Stimulated activated CD4-positive, alpha-beta T cell treated with anti-CD3 and anti-CD28 coated beads, Interleukin-1b, Interleukin-23, amount 100 ng/mL, for 1 hour (primary cell): ENCODE data around the gene SLC35B3.
"Not testable (repeated sequence)": the region's sequence is repeated elsewhere in the genome, so short reads cannot be mapped to it uniquely, and the experiment has no call there.

Experiments
- DNase-seq, 2 donors: peaks; one replicate each; pipeline ENCODE4 v3.0.0-alpha.2; 2020; ENCODE audit warnings: low read depth in 2 of 2

The SLC35B3 gene

DNA sequence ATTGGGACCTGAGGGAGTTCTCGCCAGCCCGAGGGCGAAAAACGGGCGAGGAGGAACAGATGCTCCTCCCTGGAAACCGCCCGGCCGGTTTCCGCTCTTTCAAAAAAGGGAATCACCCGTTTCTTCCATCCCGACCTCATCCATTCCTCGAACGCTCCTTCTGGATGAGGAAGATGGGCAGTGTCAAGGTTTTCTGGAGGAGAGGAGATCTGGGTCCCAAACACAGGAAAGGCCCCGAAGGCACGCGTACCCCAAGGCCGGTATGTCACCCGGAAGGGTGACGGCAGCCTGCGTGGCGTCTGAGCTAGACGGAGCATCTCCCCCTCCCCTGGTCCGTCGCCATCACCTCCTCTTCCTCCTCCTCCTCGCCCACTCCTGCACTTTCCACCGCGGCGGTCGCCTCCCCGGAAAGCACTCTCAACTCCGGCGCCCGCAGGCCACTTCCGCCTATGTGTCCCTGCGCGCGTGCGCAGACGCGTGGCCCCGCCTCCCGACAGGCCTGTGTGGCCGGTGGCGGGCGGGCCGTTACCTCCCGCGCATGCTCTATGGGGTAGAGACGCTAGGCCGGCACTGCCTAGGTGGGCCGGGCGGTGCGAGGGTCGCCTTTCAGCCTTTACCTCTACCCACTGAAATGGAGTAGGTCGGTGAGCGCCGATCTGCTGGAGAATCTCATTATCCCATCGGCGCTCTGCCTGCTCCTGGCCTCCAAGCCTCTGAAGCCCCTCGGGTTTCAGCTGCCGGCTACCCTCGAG is at the start of gene SLC35B3:
TSS of gene SLC35B3 (minus strand) at position 453 of the 752 bp plus-strand sequence.
- DNase-seq = peak; percentile 95 to 97

DNA sequence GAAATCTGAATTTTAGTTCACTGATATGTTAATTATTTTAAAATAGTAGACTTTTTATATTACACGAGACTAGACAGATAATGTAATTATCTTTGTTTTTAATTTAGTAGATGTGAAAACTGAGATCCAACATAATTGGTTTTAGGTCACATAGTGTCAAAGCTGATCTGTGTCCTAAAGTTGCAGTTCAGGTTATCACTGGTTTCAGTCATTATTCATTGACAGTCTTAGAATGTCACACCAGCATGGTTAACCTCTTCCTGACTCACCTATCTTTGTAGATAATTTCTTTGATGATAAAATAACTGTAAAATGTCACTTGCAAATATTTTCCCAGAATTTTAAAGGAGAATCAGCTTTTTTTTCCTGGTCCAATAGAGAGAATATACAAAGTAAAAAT is 48.3 kb upstream of the SLC35B3 start:
- no peak for DNase-seq

DNA sequence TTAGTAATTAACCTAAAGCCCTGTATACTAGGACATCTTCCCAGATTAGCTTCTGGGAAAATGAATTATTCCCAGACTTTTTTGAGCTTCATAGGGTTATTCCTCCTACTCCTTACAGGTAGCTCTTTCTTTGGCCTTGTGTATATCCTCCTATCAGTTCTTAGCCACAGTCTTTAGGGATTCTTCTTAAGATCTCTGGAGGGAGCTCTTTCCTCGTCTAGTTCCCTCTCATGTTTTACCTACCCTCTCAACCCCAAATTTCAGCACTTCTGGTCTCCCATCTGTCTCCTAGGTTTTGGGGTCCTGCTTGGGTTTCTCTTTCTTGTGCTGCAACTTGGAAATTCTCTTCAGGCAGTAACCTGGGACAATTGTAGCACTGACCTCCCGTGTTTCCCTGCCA is 46.4 kb upstream of the SLC35B3 start:
- no peak for DNase-seq

DNA sequence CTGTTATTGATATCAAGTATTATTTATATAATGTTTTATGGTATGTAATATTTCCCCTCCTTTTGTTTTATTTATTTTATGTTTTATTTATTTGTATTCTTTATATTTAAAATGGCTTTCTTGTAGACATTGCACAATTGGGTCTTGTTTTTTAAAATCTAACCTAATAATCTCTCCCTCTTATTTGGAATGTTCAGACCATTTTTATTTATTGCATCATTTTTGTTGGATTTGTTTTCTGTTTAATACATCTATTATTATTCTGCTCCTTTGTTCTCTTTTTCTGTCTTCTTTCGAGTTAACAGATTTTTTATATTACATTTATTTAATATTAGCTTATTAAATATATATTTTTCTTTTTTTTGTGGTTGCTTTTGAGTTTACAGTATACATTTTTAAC is 43.1 kb upstream of the SLC35B3 start:
- no peak for DNase-seq

DNA sequence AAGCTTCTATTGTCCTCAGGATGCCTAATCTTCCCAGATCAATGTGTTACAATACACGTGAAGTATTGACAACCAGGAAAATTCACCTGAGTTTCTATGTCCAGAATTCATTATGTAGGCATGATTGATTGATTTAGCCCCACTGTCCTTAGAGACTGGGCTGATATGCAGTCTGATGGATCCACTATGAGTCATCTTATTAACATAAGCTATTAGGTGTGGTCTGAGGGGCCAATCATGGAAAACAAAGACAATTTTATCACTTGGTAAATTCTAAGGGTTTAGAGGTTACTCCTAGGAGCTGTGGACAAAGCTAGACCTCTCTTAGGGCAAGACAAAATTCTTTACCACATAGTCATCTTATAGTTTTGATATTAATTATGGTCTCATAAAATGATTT is 41.3 kb upstream of the SLC35B3 start:
- DNase-seq = no peak

DNA sequence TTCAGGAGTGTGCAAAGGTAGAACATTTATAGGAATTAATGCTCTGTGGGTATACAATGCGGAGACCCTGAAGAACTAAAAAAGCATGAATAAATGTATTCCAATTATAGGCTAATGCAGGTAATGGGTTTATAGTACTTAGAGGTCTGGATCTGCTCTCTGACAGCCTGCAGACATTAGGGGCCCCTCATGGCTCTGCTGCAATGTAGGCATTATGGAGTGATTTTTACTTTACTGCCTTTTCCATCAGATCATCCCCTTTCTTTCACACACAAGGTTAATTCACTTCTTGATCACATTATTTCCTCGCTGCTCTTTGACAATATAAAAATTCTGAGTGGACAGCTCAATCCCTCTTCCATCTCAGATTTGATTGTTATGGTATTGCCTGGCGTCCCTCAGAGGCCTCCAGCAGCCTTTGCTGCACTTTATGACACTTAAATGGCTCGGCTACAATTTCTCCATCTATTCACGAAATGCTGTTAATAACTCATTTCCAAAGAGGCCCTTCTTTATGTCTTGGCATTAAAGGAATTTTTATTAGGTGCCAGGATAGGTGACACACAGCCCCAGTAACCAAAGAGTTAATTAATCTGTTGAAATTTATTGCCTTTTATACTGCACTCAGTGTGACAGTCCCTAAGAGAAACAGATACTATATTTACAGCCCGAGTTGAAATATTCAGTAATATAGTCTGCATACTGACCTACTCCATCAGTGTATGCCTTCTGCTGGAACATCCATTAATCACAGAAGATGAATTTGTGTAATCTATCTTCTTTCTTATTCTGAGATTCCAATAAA is 33.4 kb upstream of the SLC35B3 start:
- DNase-seq = no peak

DNA sequence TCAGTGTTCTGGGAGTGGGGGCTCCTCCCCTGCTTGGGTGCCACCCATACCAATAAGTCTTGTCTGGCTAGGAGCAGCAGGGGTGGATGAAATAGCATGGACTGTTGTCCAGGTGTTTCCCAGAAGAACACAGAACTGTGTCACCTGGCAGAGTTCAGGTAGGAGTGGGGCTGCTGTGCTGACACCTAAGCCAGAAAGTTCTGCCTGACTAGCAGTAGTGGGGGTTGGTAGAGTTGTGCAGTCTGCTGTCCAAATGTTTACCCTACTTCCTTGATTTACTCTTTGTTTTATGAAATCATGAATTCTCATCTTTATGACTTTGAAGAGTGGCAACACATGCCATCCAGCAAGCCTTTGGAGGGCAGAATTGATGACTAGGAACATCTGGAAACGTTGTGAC is 27.3 kb upstream of the SLC35B3 start:
- DNase-seq = no peak

DNA sequence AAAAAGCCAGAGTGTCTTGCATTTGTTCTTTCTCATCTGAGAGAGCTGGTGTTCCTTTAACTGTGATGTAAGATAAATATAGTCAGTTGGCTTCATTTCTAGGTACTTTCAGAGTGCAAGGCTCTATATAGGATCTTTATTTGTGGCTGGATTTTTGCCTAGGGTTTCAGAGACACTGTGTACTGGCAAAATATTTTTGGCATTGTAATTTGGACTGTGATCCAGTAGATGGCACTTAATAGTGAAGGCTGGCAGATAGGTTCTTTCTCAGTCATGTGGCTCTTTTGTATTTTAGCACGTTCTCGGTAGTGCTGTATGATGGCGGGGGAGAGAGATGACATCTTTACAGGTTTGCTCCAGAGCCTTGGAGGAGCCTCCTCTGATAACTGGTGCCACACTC is 26.8 kb upstream of the SLC35B3 start:
- no peak for DNase-seq

DNA sequence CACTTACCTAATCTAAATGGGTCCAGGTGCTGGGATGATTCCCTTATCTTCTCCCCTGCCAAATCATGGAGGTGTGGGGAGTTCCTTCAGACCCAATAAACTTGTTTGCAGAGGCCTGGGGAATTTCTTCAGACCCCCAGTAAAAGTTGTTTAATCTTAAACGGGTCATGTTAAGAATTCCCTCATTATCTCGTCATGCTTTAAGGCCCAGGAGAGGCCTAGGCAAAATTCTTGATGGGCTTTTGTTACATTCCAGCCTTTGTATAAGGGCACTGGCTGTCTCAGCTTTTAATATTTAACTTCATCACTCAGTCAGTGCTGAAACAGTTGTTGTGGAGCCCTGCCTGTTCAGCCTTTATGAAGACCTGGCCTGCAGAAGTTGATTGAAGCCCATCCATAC is 11.0 kb upstream of the SLC35B3 start:
- DNase-seq = no peak

DNA sequence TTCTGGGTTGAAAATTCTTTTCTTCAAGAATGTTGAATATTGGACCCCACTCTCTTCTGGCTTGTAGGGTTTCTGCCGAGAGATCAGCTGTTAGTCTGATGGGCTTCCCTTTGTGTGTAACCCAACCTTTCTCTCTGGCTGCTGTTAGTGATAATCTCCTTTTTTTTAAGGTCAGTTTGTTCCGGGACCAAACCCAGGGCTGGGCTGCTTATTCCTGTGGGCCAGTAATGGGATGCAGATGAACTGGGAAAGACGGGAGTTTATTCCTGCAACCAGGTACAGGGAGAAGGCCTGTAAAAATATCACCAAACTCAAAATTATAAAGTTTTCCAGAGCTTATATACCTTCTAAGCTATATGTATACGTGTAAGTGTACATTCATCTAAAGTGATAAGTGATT is 10.6 kb upstream of the SLC35B3 start:
- not testable (repeated sequence) for DNase-seq

DNA sequence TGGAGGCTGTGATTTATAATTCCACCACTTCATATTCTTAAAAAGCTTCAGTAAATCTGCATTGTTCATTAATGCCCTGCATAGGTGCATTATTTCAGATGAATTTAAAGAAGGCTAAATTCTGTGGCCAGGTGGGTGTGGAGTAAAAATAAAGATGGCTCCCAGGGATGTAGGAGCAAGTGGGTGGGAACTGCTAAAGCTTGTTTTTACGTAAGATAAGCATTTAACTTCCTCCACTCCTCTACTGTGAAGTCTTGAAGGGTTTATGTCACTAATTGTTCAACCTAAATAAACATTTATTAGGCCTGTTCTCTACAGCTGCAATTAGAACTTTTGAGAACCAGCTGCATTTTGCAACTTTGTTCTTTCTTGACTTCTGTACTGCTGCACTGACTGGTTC is 6.8 kb upstream of the SLC35B3 start:
- DNase-seq = no peak

DNA sequence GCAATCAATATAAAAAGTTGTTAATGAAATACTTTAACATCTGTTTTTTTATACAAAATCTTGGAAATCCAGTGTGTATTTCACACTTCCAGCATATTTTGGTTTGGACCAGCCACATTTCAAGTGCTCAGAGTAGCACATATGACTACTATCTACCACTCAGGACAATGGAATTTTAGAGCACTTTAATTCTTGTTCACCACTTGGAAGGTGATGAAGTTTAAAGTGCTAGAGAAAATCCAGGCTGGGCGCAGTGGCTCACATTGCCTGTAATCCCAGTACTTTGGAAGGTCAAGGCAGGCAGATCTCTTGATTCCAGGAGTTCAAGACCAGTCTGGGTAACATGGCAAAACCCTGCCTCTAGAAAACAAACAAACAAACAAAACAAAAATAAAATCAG is 6.1 kb upstream of the SLC35B3 start:
- DNase-seq = no peak

DNA sequence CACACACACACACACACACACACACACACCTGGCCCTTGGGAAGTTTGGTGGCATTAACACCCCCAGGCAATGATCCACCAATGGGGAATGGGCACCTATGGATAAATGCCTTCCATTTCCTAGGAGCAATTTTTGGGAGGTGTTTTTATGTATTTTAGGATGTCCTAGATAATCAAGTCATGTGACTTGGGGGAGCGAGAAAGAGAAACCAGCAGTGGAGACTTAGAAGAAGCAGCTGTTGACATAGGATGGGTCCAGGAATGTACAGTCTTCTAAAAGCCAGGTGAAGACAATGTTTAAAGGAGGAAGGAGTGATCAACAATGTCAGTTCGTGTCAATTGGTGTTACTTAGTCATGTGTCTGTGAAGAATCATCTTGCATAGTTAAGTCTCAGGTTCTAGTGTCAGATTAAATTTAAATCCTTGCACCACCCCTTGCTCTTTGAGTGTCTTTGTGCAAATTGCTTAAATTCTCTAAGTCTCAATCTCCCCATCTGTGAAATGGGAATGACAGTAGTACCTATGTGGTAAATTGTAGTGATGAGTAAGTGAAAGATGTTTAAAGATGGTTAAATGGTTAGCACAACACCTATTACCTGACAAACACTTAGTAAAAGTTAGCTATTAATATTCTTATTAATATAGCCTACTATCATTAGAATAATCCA is 4.4 kb upstream of the SLC35B3 start:
- DNase-seq = no peak

DNA sequence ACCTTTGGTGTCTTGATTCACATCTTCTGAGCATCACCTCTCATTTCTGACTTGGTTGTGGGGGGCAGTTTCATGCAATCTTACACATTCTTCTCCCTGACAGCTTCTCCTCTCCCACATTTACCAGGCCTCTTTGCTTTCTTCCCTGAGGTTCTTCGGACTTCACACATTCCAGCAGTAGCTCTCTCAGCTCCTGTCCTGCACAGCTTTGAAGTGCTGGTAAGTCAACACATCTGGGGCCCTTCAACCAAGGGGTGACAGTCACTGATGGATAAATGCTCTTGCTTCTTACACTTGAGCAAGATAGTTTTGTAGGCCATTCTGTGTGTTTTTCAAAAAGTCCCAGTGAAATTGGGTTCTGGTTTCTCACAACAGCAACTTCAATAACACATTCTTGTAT is 2.5 kb upstream of the SLC35B3 start:
- no peak for DNase-seq

DNA sequence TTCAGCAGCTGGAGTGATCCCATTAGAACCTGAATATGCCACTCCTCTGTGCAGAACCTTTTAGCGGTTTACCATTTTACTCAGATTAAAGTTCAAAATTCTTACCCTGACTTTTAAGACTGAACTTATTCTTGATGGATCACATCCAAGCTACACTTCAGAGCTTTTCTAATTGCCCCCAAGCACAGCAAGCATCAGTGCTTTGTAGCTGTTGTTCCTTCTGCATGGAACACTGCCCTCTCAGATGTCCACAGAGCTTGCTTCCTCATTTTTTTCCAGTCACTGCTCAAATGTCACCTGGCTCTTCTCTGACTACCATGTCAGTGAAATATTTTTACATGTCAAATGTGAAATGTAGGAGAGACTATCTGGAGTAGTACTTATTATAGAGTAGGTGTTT is 1.6 kb upstream of the SLC35B3 start:
- DNase-seq = no peak

DNA sequence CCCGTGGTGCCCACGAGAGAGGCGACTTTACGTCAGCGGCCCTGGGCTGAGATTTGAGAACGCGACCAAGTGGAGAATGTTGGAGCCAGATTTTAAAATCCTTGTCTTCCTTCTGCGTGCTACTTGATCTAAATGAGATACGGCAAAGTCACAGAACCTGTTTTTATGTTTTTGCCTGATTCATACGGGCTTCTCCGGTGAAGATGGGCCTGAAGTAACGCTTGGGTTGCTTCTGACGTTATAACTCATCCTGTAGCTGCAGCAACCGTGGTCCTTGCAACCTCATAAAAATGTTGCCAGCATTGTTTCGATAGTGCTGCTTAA is 462 bp upstream of the SLC35B3 start:
- DNase-seq = no peak

DNA sequence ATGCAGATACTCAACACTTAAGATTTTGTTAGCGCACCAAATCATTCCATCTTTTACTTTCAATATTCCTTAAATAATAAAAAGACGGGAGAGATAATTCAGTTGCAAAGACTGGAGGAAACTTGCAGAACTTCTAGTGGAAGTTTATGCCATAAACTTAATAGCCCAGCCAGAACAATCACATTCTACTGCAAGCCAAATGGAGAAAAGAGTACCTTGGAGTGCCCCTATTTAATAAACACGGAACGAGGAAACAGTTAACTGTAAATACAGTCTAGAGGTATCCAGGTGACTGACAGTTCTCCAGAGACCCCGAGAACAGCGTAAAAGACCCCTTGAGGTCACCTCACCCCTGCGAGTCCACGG is 635 bp downstream of the SLC35B3 start:
- DNase-seq = no peak

DNA sequence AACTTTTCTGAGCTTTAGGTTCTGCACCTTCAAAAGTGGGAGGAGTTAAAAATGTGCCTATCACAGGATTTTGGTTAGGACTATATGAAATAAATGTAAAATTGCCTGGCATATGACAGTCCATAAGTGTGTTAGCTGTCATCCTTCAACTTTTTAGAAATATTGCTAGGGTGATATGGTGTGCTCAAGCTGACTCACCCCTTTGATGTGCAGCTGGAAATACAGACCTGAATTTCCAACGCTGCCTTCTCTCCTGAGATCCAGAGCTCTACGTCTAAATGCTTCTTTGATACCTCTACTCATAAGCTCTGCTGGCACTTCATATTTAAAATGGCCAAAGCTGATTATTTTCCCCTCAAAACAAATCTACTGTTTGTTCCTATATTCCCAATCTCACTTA is 2.7 kb downstream of the SLC35B3 start:
- no peak for DNase-seq

DNA sequence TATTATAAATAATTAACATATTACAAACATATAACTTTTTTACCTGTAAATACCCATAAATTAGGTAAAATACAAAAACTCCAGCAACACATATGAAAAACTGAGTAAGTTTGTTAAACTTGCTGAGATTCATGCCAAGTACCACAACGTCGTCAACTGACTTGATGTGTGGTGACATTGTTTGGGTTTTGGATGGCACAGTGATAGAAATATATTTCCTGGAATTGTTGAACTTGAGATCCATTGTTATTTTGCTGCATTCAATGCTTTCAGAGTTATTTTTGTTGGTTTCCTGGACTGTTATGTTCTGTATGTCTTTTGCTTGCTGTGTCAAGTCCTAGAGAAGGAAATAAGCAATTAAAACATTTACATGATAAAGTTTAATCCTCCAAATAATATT is 5.5 kb downstream of the SLC35B3 start:
- DNase-seq = no peak

DNA sequence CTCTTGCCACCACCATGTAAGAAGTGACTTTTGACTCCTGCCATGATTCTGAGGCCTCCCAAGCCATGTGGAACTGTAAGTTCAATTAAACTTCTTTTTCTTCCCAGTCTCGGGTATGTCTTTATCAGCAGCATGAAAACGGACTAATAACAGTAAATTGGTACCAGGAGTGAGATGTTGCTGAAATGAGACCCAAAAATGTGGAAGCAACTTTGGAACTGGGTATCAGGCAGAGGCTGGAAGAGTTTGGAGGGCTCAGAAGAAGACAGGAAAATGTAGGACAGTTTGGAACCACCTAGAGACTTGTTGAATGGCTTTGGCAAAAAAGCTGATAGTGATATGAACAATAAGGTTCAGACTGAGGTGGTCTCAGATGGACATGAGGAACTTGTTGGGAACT is 8.8 kb downstream of the SLC35B3 start:
- DNase-seq = not testable (repeated sequence)

DNA sequence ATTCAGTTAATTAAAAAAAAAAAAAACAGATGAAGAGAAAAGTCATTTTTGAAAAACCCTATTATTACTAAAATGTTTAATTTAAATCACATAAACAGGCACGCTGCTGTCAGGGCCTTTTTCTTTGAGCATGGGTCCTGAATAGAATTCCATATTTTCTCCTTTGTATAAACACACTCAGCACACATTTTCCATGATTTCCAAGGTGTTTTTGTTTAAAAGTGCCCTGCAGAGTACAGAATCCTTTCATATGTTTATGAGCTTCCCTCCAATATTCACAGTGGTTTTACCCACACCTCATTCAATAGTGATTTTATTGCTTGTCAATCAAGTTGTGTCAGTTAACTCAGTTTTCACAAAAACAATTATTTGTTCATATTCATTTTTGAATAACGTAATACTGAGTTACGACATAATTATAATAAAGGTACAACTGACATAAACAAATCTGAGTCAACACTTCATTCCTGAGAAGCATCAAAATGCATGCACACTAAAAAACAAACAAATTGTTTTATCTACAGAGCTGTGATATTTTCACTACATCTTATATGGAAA is 15.2 kb downstream of the SLC35B3 start:
- no peak for DNase-seq

DNA sequence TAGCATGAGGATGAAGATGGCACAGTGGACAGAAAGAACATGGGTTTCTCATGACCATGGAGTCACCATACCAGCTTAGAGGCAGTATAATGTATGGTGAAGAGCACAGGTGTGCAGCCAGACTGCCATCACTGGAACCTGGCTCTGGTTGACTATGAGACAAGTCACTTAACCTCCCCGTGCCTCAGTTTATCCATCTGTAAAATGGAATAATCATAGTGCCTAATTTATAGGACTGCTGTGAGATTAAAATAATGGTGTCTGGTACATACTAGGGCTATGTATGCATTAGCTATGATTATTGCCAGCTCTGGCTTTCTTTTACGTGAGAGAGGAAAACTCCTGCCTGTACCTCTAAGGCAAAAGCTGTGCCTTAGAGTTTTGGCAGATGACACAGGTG is 19.4 kb downstream of the SLC35B3 start:
- DNase-seq = no peak

DNA sequence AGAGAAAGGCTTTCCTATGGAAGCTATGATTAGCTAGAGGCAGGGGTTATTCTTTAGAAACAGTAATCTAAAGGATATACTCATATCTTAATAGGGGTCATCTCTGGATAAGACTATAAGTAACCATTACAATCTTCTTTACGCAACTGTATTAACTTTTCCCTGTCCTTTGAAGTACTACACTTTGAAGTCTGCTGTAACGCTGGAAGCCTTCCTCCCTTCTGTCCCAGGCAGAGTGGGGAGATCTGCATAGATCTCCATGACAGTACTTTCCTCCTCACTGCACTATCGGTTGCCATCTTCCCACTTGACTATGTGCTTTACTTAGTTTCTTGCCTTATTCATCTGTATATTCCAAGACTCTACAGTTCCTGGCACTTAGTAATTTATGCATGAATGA is 20.1 kb downstream of the SLC35B3 start:
- DNase-seq = no peak
